DND-41 (cell line): ENCODE measurements around the gene PRKCE.

Experiments used
- ATAC-seq: fragments of 200-7000 bp; cut with Tn5 transposase; 3 replicates; pipeline ENCODE4 v1.9.1; 2021; ENCODE audit warnings: low read depth; ENCODE audit not compliant: insufficient read depth
- DNase-seq: peaks from one replicate; pipeline ENCODE4 v3.0.0-alpha.2; 2020
- H2AFZ ChIP-seq: 2 replicates; pipeline ENCODE4 v1.6.0; 2012; ENCODE audit warnings: low read depth, low read length
- H3K27ac ChIP-seq: 2 replicates; pipeline ENCODE4 v1.5.1; 2012; ENCODE audit warnings: low read length, inconsistent platforms
- H3K27me3 ChIP-seq: fragments of 200-600 bp; sonication (generic); 2 replicates; pipeline ENCODE4 v1.6.0; 2012; ENCODE audit warnings: low read length, mild to moderate bottlenecking, inconsistent platforms; ENCODE audit not compliant: insufficient read depth, poor library complexity
- H3K36me3 ChIP-seq: 2 replicates; pipeline ENCODE4 v1.5.1; 2012; ENCODE audit warnings: low read length, inconsistent platforms; ENCODE audit not compliant: insufficient read depth
- H3K4me1 ChIP-seq: 2 replicates; pipeline ENCODE4 v1.5.1; 2012; ENCODE audit warnings: mild to moderate bottlenecking, low read length; ENCODE audit not compliant: insufficient read depth
- H3K4me2 ChIP-seq: 2 replicates; pipeline ENCODE4 v1.6.0; 2012; ENCODE audit warnings: mild to moderate bottlenecking, moderate library complexity, low read length, inconsistent platforms; ENCODE audit not compliant: insufficient read depth
- H3K4me3 ChIP-seq, 2 experiments: fragments of 200-600 bp in 1 of 2; shearing (Covaris generic) in 1 of 2; 2 replicates each; pipeline ENCODE4 v1.5.1; 2012 to 2016; ENCODE audit warnings: inconsistent platforms in 2 of 2, low read length in 2 of 2, mild to moderate bottlenecking in 2 of 2, low read depth in 1 of 2, moderate library complexity in 1 of 2
- H3K79me2 ChIP-seq: 2 replicates; pipeline ENCODE4 v1.6.0; 2012; ENCODE audit warnings: low read length, inconsistent platforms; ENCODE audit not compliant: insufficient read depth
- H3K9ac ChIP-seq: 2 replicates; pipeline ENCODE4 v1.6.0; 2012; ENCODE audit warnings: low read depth, mild to moderate bottlenecking, inconsistent platforms, low read length, moderate library complexity
- H3K9me3 ChIP-seq: 2 replicates; pipeline ENCODE4 v1.5.1; 2012; ENCODE audit warnings: low read length, moderate library complexity, mild to moderate bottlenecking, inconsistent platforms; ENCODE audit not compliant: insufficient read depth, severe bottlenecking
- H4K20me1 ChIP-seq: 2 replicates; pipeline ENCODE4 v1.6.0; 2012; ENCODE audit warnings: low read length; ENCODE audit not compliant: insufficient read depth
- EZH2 ChIP-seq: IDR thresholded peaks from 3 replicates; pipeline ENCODE4 v1.6.1; 2012; ENCODE audit warnings: borderline replicate concordance, low read depth, mild to moderate bottlenecking, moderate library complexity, low read length, inconsistent platforms; ENCODE audit not compliant: severe bottlenecking
- TF ChIP-seq, protein P1 (sequence below): IDR thresholded peaks from 2 replicates; pipeline ENCODE4 v1.5.1; 2012; ENCODE audit warnings: borderline replicate concordance, low read length, moderate library complexity, mild to moderate bottlenecking; ENCODE audit not compliant: poor library complexity, severe bottlenecking; ENCODE audit errors: extremely low read depth

The PRKCE gene

DNA sequence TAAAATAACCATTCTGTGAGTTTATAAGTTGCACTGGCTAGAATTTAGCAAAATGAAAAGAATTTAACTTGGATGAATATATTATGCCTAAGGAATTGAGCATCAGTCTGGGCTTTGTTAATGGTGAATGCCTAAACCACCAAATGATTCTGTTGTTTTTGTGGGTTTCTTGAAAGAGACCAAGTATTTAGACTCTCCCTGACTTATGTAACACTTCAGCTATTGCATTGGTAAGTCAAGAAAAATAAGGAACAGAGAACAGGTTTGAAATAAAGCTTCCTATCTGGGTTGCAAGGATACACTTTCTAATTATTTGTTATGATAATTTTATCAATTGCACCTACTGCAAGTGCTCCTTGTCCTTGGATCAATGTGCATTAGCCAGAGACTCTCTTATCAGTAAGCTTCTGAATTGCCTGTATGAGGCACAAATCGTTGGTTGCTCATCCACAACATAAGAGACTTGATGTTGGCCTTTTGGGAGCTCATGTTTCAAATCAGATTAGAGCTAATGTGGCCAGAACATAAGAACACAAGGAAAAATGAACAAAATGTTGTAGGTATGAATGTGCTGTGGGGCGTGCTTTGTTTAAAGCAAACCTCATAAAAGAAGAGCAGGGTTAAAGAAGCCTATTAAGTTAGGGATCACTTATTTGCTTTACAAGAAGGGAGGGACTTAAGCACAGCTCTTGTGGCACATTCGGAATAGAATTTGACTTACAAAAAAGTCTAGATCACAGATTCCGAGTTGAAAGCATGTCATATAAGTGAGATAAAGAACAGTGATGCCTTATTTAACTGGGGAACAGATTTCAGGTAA lies 37.2 kb downstream of the PRKCE start:
- no peak overlapping the region for H3K4me3 ChIP-seq
- no peak for DNase-seq
- H3K27ac ChIP-seq = no peak overlapping the region
- H3K9me3 ChIP-seq = no peaks in the 10 kb centered on the region
- no peak for ATAC-seq
- H3K4me2 ChIP-seq = no peak overlapping the region
- no peak overlapping the region for H2AFZ ChIP-seq
- peaks cover 7% of the 10 kb centered on the region; the same call in 1 of the 2 replicates for H3K79me2 ChIP-seq
- H3K9ac ChIP-seq = no peak overlapping the region
- H3K36me3 ChIP-seq = no peaks in the 10 kb centered on the region
- TF ChIP-seq, protein P1, sequence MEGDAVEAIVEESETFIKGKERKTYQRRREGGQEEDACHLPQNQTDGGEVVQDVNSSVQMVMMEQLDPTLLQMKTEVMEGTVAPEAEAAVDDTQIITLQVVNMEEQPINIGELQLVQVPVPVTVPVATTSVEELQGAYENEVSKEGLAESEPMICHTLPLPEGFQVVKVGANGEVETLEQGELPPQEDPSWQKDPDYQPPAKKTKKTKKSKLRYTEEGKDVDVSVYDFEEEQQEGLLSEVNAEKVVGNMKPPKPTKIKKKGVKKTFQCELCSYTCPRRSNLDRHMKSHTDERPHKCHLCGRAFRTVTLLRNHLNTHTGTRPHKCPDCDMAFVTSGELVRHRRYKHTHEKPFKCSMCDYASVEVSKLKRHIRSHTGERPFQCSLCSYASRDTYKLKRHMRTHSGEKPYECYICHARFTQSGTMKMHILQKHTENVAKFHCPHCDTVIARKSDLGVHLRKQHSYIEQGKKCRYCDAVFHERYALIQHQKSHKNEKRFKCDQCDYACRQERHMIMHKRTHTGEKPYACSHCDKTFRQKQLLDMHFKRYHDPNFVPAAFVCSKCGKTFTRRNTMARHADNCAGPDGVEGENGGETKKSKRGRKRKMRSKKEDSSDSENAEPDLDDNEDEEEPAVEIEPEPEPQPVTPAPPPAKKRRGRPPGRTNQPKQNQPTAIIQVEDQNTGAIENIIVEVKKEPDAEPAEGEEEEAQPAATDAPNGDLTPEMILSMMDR = no peak
- TF ChIP-seq EZH2 = no peak
- no peaks in the 10 kb centered on the region for H3K4me1 ChIP-seq
- 0 out of 2 replicates have a peak, but pooled peaks cover 5% of the 10 kb centered on the region for H4K20me1 ChIP-seq
- H3K27me3 ChIP-seq = no peaks in the 10 kb centered on the region

DNA sequence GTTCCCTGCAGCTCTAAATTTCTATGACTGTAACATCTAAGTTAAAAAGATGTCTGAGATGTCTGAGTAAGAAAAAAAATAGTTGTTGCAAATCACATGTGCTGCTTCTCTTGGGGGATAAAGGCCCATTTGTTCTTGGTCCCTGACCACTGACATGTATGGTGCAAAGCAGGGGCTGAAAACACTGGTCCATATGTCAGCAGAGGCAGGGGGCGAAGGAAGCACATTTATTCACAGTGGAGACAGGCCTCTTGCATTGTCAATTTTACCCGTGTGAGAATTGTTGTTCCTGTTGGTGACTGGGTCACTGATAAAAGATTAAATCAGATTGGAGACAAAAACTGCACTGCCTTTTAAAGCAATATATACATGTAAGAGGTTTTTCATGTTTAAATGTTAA lies 38.8 kb downstream of the PRKCE start:
- DNase-seq = no peak
- Histone ChIP-seq H3K79me2 (peaks cover 7% of the 10 kb centered on the region; the same call in 1 of the 2 replicates), H3K9ac (no peak overlapping the region)

DNA sequence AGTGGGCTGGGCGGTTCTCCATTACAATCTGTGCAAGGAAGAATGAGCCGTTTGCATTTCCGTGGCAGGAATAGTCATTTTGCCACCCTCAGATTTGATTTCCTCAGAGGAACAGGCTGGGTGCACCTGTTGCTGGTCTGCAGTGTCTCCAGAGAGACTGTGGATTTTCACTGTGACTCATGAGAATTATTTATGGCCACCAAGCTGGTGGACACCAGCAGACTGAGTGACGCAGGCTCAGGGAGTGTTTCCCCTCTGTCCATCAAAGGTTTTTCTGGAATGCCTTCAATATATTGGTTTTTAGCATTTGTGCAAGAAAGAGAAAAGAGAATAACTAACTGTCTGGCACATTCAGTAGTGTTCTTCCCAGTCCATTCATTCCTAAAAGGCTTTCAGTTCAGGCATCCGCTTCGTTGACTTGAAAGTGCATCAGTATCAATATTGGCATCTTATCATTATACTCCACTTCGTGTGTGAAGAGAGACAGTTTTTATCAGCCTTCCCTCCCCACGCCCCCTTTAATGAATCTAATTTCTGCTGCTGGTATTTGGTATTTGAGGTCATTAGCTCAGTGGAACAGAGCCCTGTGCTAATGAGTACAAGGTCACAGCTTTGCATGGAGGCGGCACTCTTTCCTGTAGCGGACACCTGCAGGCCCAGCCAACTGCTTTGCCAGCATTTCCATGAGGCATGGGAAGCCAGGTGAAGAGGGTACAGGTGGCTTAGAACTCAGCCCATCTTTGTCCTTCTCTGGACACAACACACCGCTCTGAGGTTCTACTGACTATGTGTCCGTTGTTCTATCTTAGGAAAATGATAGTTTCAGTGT lies 39.9 kb downstream of the PRKCE start:
- no peaks in the 10 kb centered on the region for H3K36me3 ChIP-seq
- ATAC-seq (no peak), DNase-seq (no peak)
- H3K27me3 ChIP-seq = no peaks in the 10 kb centered on the region
- H2AFZ ChIP-seq = no peak overlapping the region
- peaks cover 5% of the 10 kb centered on the region; the same call in 1 of the 2 replicates for H3K79me2 ChIP-seq
- no peak overlapping the region for H3K9ac ChIP-seq
- TF ChIP-seq, protein P1 = no peak
- no peak for TF ChIP-seq EZH2
- H3K4me2 ChIP-seq = no peak overlapping the region
- H3K27ac ChIP-seq = no peak overlapping the region
- H4K20me1 ChIP-seq = 0 out of 2 replicates have a peak, but pooled peaks cover 8% of the 10 kb centered on the region
- H3K4me3 ChIP-seq = no peak overlapping the region
- peaks cover 2% of the 10 kb centered on the region; the same call in 1 of the 2 replicates for H3K4me1 ChIP-seq
- H3K9me3 ChIP-seq = no peaks in the 10 kb centered on the region

More for the DNA sequence above, 38.8 kb downstream of the PRKCE start:
- Histone ChIP-seq H2AFZ (no peak overlapping the region), H3K36me3 (no peaks in the 10 kb centered on the region), H4K20me1 (0 out of 2 replicates have a peak, but pooled peaks cover 8% of the 10 kb centered on the region), H3K4me1 (no peaks in the 10 kb centered on the region), H3K4me2 (no peak overlapping the region), H3K4me3 (no peak overlapping the region), H3K27ac (no peak overlapping the region), H3K9me3 (no peaks in the 10 kb centered on the region), H3K27me3 (no peaks in the 10 kb centered on the region)
- ATAC-seq = no peak
- no peak for TF ChIP-seq EZH2
- TF ChIP-seq, protein P1 = no peak
